ENCODE results near the gene CAMK2N2.

GRCh38 chr3:184257083-184257915 lies 4.1 kb downstream of the CAMK2N2 start:
- TF ChIP-seq, protein P1, sequence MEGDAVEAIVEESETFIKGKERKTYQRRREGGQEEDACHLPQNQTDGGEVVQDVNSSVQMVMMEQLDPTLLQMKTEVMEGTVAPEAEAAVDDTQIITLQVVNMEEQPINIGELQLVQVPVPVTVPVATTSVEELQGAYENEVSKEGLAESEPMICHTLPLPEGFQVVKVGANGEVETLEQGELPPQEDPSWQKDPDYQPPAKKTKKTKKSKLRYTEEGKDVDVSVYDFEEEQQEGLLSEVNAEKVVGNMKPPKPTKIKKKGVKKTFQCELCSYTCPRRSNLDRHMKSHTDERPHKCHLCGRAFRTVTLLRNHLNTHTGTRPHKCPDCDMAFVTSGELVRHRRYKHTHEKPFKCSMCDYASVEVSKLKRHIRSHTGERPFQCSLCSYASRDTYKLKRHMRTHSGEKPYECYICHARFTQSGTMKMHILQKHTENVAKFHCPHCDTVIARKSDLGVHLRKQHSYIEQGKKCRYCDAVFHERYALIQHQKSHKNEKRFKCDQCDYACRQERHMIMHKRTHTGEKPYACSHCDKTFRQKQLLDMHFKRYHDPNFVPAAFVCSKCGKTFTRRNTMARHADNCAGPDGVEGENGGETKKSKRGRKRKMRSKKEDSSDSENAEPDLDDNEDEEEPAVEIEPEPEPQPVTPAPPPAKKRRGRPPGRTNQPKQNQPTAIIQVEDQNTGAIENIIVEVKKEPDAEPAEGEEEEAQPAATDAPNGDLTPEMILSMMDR (IDR thresholded peaks at IDR 0.05), result no peak
- TF ChIP-seq POLR2A (IDR thresholded peaks at IDR 0.05), result no peak
